ENCODE data around the gene PLCB4.

The PLCB4 gene

GRCh38 chr20:9281803-9282202 lies 212.9 kb downstream of the PLCB4 start:
- no peaks in the 10 kb centered on the region for H3K4me1 ChIP-seq
- H3K4me3 ChIP-seq = no peak overlapping the region
- H3K4me2 ChIP-seq = no peak overlapping the region
- H3K9me3 ChIP-seq (replicated peaks in 1 of 11) = no peaks in the 10 kb centered on the region
- TF ChIP-seq Cebpa-rat (IDR thresholded peaks at IDR 0.05) = no peak
- no peak overlapping the region for H3K9ac ChIP-seq
- no peaks in the 10 kb centered on the region for H4K20me1 ChIP-seq
- H3K36me3 ChIP-seq = no peaks in the 10 kb centered on the region
- H3K27me3 ChIP-seq = no peaks in the 10 kb centered on the region
- no peak overlapping the region for H3K27ac ChIP-seq

- H3K36me3 ChIP-seq = no peaks in the 10 kb centered on the region
- no peaks in the 10 kb centered on the region for H3K4me1 ChIP-seq
- no peaks in the 10 kb centered on the region for H4K20me1 ChIP-seq
- no peaks in the 10 kb centered on the region for H3K27me3 ChIP-seq
- no peak overlapping the region for H3K27ac ChIP-seq
- H3K4me2 ChIP-seq = no peak overlapping the region
- no peak overlapping the region for H3K4me3 ChIP-seq
- no peak for TF ChIP-seq Cebpa-rat (IDR thresholded peaks at IDR 0.05)
- H3K9ac ChIP-seq = no peak overlapping the region
- H3K9me3 ChIP-seq (replicated peaks in 1 of 11) = no peaks in the 10 kb centered on the region
These were observed 216.7 kb downstream of the PLCB4 start for GRCh38 chr20:9285617-9286016.

- Histone ChIP-seq H3K4me3 (no peak overlapping the region), H3K27me3 (no peaks in the 10 kb centered on the region), H4K20me1 (no peaks in the 10 kb centered on the region), H3K9me3 (replicated peaks in 1 of 11) (no peaks in the 10 kb centered on the region), H3K4me2 (no peak overlapping the region), H3K27ac (no peak overlapping the region), H3K36me3 (no peaks in the 10 kb centered on the region), H3K9ac (no peak overlapping the region), H3K4me1 (no peaks in the 10 kb centered on the region)
- no peak for TF ChIP-seq Cebpa-rat (IDR thresholded peaks at IDR 0.05)
These were observed 217.9 kb downstream of the PLCB4 start for GRCh38 chr20:9286501-9287461.

- Histone ChIP-seq H3K36me3 (no peaks in the 10 kb centered on the region), H3K27me3 (no peaks in the 10 kb centered on the region), H3K4me2 (no peak overlapping the region), H3K9ac (no peak overlapping the region), H3K4me1 (no peaks in the 10 kb centered on the region), H3K4me3 (no peak overlapping the region), H4K20me1 (no peaks in the 10 kb centered on the region), H3K9me3 (replicated peaks in 1 of 11) (no peaks in the 10 kb centered on the region), H3K27ac (no peak overlapping the region)
- no peak for TF ChIP-seq Cebpa-rat (IDR thresholded peaks at IDR 0.05)
These were observed 218.9 kb downstream of the PLCB4 start for GRCh38 chr20:9287826-9288225.

GRCh38 chr20:9290331-9290730 lies 221.4 kb downstream of the PLCB4 start:
- no peaks in the 10 kb centered on the region for H4K20me1 ChIP-seq
- no peaks in the 10 kb centered on the region for H3K36me3 ChIP-seq
- no peaks in the 10 kb centered on the region for H3K9me3 ChIP-seq (replicated peaks in 1 of 11)
- H3K4me3 ChIP-seq = no peak overlapping the region
- H3K4me2 ChIP-seq = no peak overlapping the region
- no peak overlapping the region for H3K27ac ChIP-seq
- no peaks in the 10 kb centered on the region for H3K27me3 ChIP-seq
- TF ChIP-seq Cebpa-rat (IDR thresholded peaks at IDR 0.05) = no peak
- H3K9ac ChIP-seq = no peak overlapping the region
- H3K4me1 ChIP-seq = no peaks in the 10 kb centered on the region

GRCh38 chr20:9293145-9293544 lies 224.3 kb downstream of the PLCB4 start:
- Histone ChIP-seq H3K4me3 (no peak overlapping the region), H4K20me1 (no peaks in the 10 kb centered on the region), H3K27ac (no peak overlapping the region), H3K4me1 (no peaks in the 10 kb centered on the region), H3K4me2 (no peak overlapping the region), H3K27me3 (no peaks in the 10 kb centered on the region), H3K36me3 (no peaks in the 10 kb centered on the region), H3K9ac (no peak overlapping the region), H3K9me3 (replicated peaks in 1 of 11) (no peaks in the 10 kb centered on the region)
- TF ChIP-seq Cebpa-rat (IDR thresholded peaks at IDR 0.05) = no peak

GRCh38 chr20:9294041-9294440 lies 225.2 kb downstream of the PLCB4 start:
- no peaks in the 10 kb centered on the region for H3K36me3 ChIP-seq
- H3K9ac ChIP-seq = no peak overlapping the region
- no peaks in the 10 kb centered on the region for H3K9me3 ChIP-seq (replicated peaks in 1 of 11)
- TF ChIP-seq Cebpa-rat (IDR thresholded peaks at IDR 0.05) = no peak
- H3K4me3 ChIP-seq = no peak overlapping the region
- no peaks in the 10 kb centered on the region for H4K20me1 ChIP-seq
- H3K27me3 ChIP-seq = no peaks in the 10 kb centered on the region
- no peak overlapping the region for H3K4me2 ChIP-seq
- H3K4me1 ChIP-seq = no peaks in the 10 kb centered on the region
- H3K27ac ChIP-seq = no peak overlapping the region

GRCh38 chr20:9298906-9299305 lies 230.0 kb downstream of the PLCB4 start:
- Histone ChIP-seq H3K9ac (no peak overlapping the region), H3K9me3 (replicated peaks in 1 of 11) (no peaks in the 10 kb centered on the region), H4K20me1 (no peaks in the 10 kb centered on the region), H3K27me3 (no peaks in the 10 kb centered on the region), H3K36me3 (no peaks in the 10 kb centered on the region), H3K4me3 (no peak overlapping the region), H3K4me2 (no peak overlapping the region), H3K4me1 (no peaks in the 10 kb centered on the region), H3K27ac (no peak overlapping the region)
- TF ChIP-seq Cebpa-rat (IDR thresholded peaks at IDR 0.05) = no peak

GRCh38 chr20:9300080-9300479 lies 231.2 kb downstream of the PLCB4 start:
- Histone ChIP-seq H4K20me1 (no peaks in the 10 kb centered on the region), H3K4me2 (no peak overlapping the region), H3K9me3 (replicated peaks in 1 of 11) (no peaks in the 10 kb centered on the region), H3K36me3 (no peaks in the 10 kb centered on the region), H3K4me3 (no peak overlapping the region), H3K4me1 (no peaks in the 10 kb centered on the region), H3K27ac (no peak overlapping the region), H3K9ac (no peak overlapping the region), H3K27me3 (no peaks in the 10 kb centered on the region)
- TF ChIP-seq Cebpa-rat (IDR thresholded peaks at IDR 0.05) = no peak

- Histone ChIP-seq H3K36me3 (no peaks in the 10 kb centered on the region), H3K27ac (no peak overlapping the region), H3K4me1 (no peaks in the 10 kb centered on the region), H3K27me3 (no peaks in the 10 kb centered on the region), H4K20me1 (no peaks in the 10 kb centered on the region), H3K9me3 (replicated peaks in 1 of 11) (no peaks in the 10 kb centered on the region), H3K4me3 (no peak overlapping the region), H3K9ac (no peak overlapping the region), H3K4me2 (no peak overlapping the region)
- no peak for TF ChIP-seq Cebpa-rat (IDR thresholded peaks at IDR 0.05)
These were observed 231.6 kb downstream of the PLCB4 start for GRCh38 chr20:9300534-9300933.

Data from BLaER1 treated with 17β-estradiol and CSF1 and Interleukin-3, amounts not matched to agents 10 nM and 100 nM (cell line).